GM12878 (cell line): ENCODE measurements around the gene OPRL1. TPM values are rescaled to one million over a fixed set of nuclear protein-coding genes. Genes with fewer than 3 reads are reported as not detected.
A peak's percentile ranks its signal among the peaks of the same experiment; 100 is the strongest.

Experiments used
- CBFB ChIP-seq: IDR thresholded peaks from 2 replicates; pipeline ENCODE4 v1.6.1; 2016; ENCODE audit warnings: antibody characterized with exemption, low read depth
- CEBPZ ChIP-seq: fragments of 150-350 bp; IDR thresholded peaks from 2 replicates; pipeline ENCODE4 v1.6.1; 2016; ENCODE audit warnings: low read depth, low read length
- DPF2 ChIP-seq: fragments of 450-650 bp; IDR thresholded peaks from 2 replicates; pipeline ENCODE4 v1.6.1; 2017; ENCODE audit warnings: mild to moderate bottlenecking
- EED ChIP-seq: sonication (generic); IDR thresholded peaks from 2 replicates; pipeline ENCODE4 v1.6.1; 2016; ENCODE audit warnings: antibody characterized with exemption, low read depth
- ETV6 ChIP-seq, 2 experiments: fragments of 450-650 bp in 1 of 2; IDR thresholded peaks in 1 of 2; conservative IDR thresholded peaks in 1 of 2; 2 replicates each; pipeline ENCODE4 v1.6.1; 2014; ENCODE audit warnings: antibody characterized with exemption in 1 of 2, borderline replicate concordance in 1 of 2, low read depth in 1 of 2, mild to moderate bottlenecking in 1 of 2, moderate library complexity in 1 of 2
- EZH2 ChIP-seq: IDR thresholded peaks from 2 replicates; pipeline ENCODE4 v1.6.1; 2012; ENCODE audit warnings: low read depth, mild to moderate bottlenecking, control low read depth, inconsistent platforms, low read length, borderline replicate concordance; ENCODE audit not compliant: control insufficient read depth
- IKZF1 ChIP-seq: fragments of 450-650 bp; conservative IDR thresholded peaks from 2 replicates; pipeline ENCODE4 v1.6.1; 2017; ENCODE audit warnings: antibody characterized with exemption, mild to moderate bottlenecking
- IKZF2 ChIP-seq, 2 experiments: fragments of 450-650 bp; IDR thresholded peaks; 2 replicates each; pipeline ENCODE4 v1.6.1; 2017; ENCODE audit warnings: mild to moderate bottlenecking in 2 of 2, moderate library complexity in 2 of 2
- JUND ChIP-seq: IDR thresholded peaks from 2 replicates; pipeline ENCODE4 v1.6.1; 2012; ENCODE audit warnings: low read depth, mild to moderate bottlenecking, low read length, improper control_type of control experiment, moderate library complexity
- KDM1A ChIP-seq: fragments of 200-600 bp; sonication (generic); IDR thresholded peaks from 2 replicates; pipeline ENCODE4 v1.6.1; 2016; ENCODE audit warnings: borderline replicate concordance
- MAX ChIP-seq: IDR thresholded peaks from 2 replicates; pipeline ENCODE4 v1.6.1; 2012; ENCODE audit warnings: low read depth, low read length, improper control_type of control experiment
- POLR2AphosphoS5 ChIP-seq: IDR thresholded peaks from 2 replicates; pipeline ENCODE4 v1.6.1; 2011; ENCODE audit warnings: mild to moderate bottlenecking, low read length, inconsistent platforms
- RAD21 ChIP-seq: IDR thresholded peaks from 2 replicates; pipeline ENCODE4 v1.6.1; 2011; ENCODE audit warnings: mild to moderate bottlenecking, low read depth, low read length, moderate library complexity; ENCODE audit not compliant: insufficient read depth
- STAT3 ChIP-seq: IDR thresholded peaks from 2 replicates; pipeline ENCODE4 v1.6.1; 2011; ENCODE audit warnings: low read depth, low read length, improper control_type of control experiment
- ZBTB33 ChIP-seq: fragments of 450-650 bp; IDR thresholded peaks from 2 replicates; pipeline ENCODE4 v1.6.1; 2017; ENCODE audit warnings: mild to moderate bottlenecking
- ZNF274 ChIP-seq: IDR thresholded peaks from one replicate; pipeline ENCODE4 v1.8.0; 2011; ENCODE audit not compliant: insufficient read length, insufficient read depth
- ZSCAN29 ChIP-seq: fragments of 450-650 bp; IDR thresholded peaks from 2 replicates; pipeline ENCODE4 v1.6.1; 2017; ENCODE audit warnings: mild to moderate bottlenecking, moderate library complexity
- polyA plus RNA-seq, 11 experiments: library from polyadenylated mRNA; depleted of rRNA in 4 of 11; unstranded in 6 of 11; stranded (reverse) in 5 of 11; fragments of >200 nt; fragmentation: Nextera tagmentation in 4 of 11; fragmentation: Illumina TruSeq in 1 of 11; extraction: Ambion mirVana in 4 of 11; extraction: Trizol in 1 of 11; gene quantifications; 1 replicate in 1 of 11; 2 replicates in 10 of 11; pipeline versions ENCODE4 v1.2.1 to v1.2.3, GENCODE V29; 2011 to 2016; ENCODE audit warnings: inconsistent platforms in 2 of 11, missing spikeins in 2 of 11, low read depth in 1 of 11
- total RNA-seq, 4 experiments: library from RNA; depleted of rRNA in 3 of 4; stranded (reverse); fragments of >200 nt in 3 of 4; fragmentation: Illumina TruSeq in 1 of 4; extraction: Trizol in 1 of 4; gene quantifications; 2 replicates each; pipeline versions ENCODE4 v1.2.1 to v1.2.3, GENCODE V29; 2013 to 2021
- TF ChIP-seq, protein P1 (sequence below): IDR thresholded peaks from 2 replicates; pipeline ENCODE4 v1.6.1; 2012; ENCODE audit warnings: improper control_type of control experiment, low read depth, low read length; ENCODE audit not compliant: insufficient replicate concordance

The OPRL1 gene
- total and polyA plus RNA-seq, 10 of the 15 experiments (the other 5 are each of a cell fraction or from before 2014, with no cell fraction given): 0.04 to 0.41 (median 0.24) TPM; not detected in 1

DNA sequence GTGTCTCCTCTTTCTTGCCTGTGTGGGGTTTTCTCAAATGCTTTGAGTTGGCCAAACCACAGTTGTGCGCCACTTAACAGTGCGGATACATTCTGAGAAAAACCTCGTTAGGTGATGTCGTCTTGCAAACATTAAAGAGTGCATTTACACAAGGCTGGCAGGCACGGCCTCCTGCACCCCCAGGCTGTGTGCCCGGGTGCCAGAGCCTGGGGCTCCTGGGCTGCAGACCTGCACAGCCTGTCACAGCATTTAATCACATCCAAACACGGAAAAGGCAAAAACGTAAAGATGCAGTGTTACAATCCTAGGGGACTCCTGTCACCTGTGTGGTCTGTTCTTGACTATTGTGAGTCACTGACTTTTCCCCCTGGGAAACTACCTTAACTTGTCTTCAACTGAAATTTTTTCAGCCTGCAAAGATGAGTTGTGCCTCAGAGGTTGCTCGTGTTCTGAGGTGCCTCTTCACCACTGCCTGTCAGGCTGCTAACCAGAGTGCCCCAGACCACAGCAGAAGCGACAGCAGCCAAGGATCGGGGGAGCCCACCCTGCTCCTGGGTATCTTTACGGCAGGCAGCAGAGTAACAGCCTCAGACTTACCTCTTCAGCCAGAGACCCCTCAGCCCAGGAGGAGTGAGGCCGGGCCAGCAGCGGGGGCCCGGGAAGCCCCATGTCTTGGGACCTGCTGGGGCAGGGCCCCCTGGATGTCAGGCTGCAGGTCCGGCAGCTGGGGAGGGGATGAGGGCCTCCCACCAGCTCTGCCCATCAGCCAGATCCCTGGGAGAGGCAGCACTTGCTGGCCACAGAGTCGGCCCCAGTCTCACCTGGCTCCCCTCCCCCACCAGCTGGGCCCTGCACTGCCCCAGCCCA, 44.6 kb upstream of the OPRL1 start (continued):
- TF ChIP-seq JUND (peak; percentile 51; the same call in 1 of the 2 replicates), CEBPZ (no peak), EZH2 (no peak), IKZF2 (IDR thresholded peaks at IDR 0.05) (peak; percentile 77 to 81; a peak in 3 of 4 replicates), ZBTB33 (0 out of 2 replicates have a peak, but pooled peaks have one; percentile 26), STAT3 (no peak), KDM1A (no peak), DPF2 (peak; percentile 85), MAX (no peak), RAD21 (no peak), IKZF1 (peak; percentile 85), ETV6 (conservative IDR thresholded peaks at IDR 0.05 in 1 of 2, IDR thresholded peaks at IDR 0.05 in 1 of 2; ENCODE audit: borderline replicate concordance in 1 of 2, low read depth in 1 of 2) (peak in 1 of 2 experiments; percentile 73; a peak in 1 of 4 replicates), ZNF274 (no peak), CBFB (peak; percentile 57; the same call in 1 of the 2 replicates), EED (0 out of 2 replicates have a peak, but pooled peaks have one; percentile 43), ZSCAN29 (no peak), POLR2AphosphoS5 (0 out of 2 replicates have a peak, but pooled peaks have one; percentile 34)
- TF ChIP-seq, protein P1, sequence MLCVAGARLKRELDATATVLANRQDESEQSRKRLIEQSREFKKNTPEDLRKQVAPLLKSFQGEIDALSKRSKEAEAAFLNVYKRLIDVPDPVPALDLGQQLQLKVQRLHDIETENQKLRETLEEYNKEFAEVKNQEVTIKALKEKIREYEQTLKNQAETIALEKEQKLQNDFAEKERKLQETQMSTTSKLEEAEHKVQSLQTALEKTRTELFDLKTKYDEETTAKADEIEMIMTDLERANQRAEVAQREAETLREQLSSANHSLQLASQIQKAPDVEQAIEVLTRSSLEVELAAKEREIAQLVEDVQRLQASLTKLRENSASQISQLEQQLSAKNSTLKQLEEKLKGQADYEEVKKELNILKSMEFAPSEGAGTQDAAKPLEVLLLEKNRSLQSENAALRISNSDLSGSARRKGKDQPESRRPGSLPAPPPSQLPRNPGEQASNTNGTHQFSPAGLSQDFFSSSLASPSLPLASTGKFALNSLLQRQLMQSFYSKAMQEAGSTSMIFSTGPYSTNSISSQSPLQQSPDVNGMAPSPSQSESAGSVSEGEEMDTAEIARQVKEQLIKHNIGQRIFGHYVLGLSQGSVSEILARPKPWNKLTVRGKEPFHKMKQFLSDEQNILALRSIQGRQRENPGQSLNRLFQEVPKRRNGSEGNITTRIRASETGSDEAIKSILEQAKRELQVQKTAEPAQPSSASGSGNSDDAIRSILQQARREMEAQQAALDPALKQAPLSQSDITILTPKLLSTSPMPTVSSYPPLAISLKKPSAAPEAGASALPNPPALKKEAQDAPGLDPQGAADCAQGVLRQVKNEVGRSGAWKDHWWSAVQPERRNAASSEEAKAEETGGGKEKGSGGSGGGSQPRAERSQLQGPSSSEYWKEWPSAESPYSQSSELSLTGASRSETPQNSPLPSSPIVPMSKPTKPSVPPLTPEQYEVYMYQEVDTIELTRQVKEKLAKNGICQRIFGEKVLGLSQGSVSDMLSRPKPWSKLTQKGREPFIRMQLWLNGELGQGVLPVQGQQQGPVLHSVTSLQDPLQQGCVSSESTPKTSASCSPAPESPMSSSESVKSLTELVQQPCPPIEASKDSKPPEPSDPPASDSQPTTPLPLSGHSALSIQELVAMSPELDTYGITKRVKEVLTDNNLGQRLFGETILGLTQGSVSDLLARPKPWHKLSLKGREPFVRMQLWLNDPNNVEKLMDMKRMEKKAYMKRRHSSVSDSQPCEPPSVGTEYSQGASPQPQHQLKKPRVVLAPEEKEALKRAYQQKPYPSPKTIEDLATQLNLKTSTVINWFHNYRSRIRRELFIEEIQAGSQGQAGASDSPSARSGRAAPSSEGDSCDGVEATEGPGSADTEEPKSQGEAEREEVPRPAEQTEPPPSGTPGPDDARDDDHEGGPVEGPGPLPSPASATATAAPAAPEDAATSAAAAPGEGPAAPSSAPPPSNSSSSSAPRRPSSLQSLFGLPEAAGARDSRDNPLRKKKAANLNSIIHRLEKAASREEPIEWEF: peak; percentile 54
